GM12878 (cell line): ENCODE data around the gene CSF3. TPM values are rescaled to one million over a fixed set of nuclear protein-coding genes. Genes with fewer than 3 reads are reported as not detected.

Source experiments
- ATAC-seq: fragments of 200-7000 bp; cut with Tn5 transposase; 3 replicates; pipeline ENCODE4 v1.9.1; 2020; ENCODE audit warnings: mild to moderate bottlenecking, moderate library complexity
- BruUV-seq: library from RNA; stranded (reverse); fragments of 400-500 nt; replicated peaks from 2 replicates; lab custom pipeline; 2021; lab: Mats Ljungman, UMichigan
- CTCF ChIA-PET: fragments of 300-600 bp; sonication (Branson Sonifier 250); formaldehyde crosslinking; extraction: SDS; loops from one replicate; lab custom pipeline; 2021; ENCODE audit warnings: inconsistent platforms; lab: Yijun Ruan, JAX
- POLR2A ChIA-PET: fragments of 350-600 bp; formaldehyde crosslinking; extraction: SDS; loops from one replicate; lab custom pipeline; 2021; ENCODE audit warnings: inconsistent platforms; lab: Charles Lee
- RAD21 ChIA-PET: fragments of 300-600 bp; sonication (Branson Sonifier 250); formaldehyde crosslinking; loops from one replicate; lab custom pipeline; 2023; ENCODE audit warnings: antibody characterized with exemption; ENCODE audit not compliant: unreplicated experiment; lab: Charles Lee
- SMC1A ChIA-PET: fragments of 300-600 bp; sonication (Branson Sonifier 250); formaldehyde crosslinking; loops from one replicate; lab custom pipeline; 2023; ENCODE audit not compliant: unreplicated experiment, uncharacterized antibody; lab: Charles Lee
- DNase-seq: peaks from one replicate; pipeline ENCODE4 v3.0.0-alpha.2; 2011; ENCODE audit warnings: low read depth, low spot score
- FAIRE-seq: peaks from 3 replicates; lab custom pipeline; 2011; peaks lifted over from hg19 to GRCh38; lab: Jason Lieb, UNC
- H2AFZ ChIP-seq: 2 replicates; pipeline ENCODE4 v1.6.0; 2011; ENCODE audit warnings: low read depth, low read length, control low read depth; ENCODE audit not compliant: control insufficient read depth
- H3K27ac ChIP-seq: 2 replicates; pipeline ENCODE4 v1.5.1; 2011; ENCODE audit warnings: control low read depth; ENCODE audit not compliant: control insufficient read depth, insufficient read depth
- H3K27me3 ChIP-seq, 2 experiments: replicated peaks in 1 of 2; 2 replicates each; pipeline versions ENCODE4 v1.6.0 to v1.6.1; 2011; ENCODE audit warnings: low read length in 1 of 2; ENCODE audit not compliant: control insufficient read depth in 2 of 2, insufficient read depth in 2 of 2
- H3K36me3 ChIP-seq, 2 experiments: 2 replicates each; pipeline ENCODE4 v1.5.1; 2011; ENCODE audit warnings: low read length in 1 of 2; ENCODE audit not compliant: control insufficient read depth in 2 of 2, insufficient read depth in 2 of 2
- H3K4me1 ChIP-seq: 2 replicates; pipeline ENCODE4 v1.6.1; 2011; ENCODE audit warnings: mild to moderate bottlenecking, low read length, moderate library complexity, mixed read lengths; ENCODE audit not compliant: control insufficient read depth, insufficient read depth
- H3K4me2 ChIP-seq: 2 replicates; pipeline ENCODE4 v1.6.0; 2011; ENCODE audit warnings: control low read depth; ENCODE audit not compliant: control insufficient read depth, insufficient read depth
- H3K4me3 ChIP-seq: fragments of 200-600 bp; sonication (generic); 2 replicates; pipeline ENCODE4 v1.5.1; 2016
- H3K79me2 ChIP-seq: 2 replicates; pipeline ENCODE4 v1.6.0; 2011; ENCODE audit warnings: low read length; ENCODE audit not compliant: control insufficient read depth, insufficient read depth
- H3K9ac ChIP-seq: 2 replicates; pipeline ENCODE4 v1.8.0; 2011; ENCODE audit warnings: low read length, control low read depth, mixed read lengths; ENCODE audit not compliant: control insufficient read depth, insufficient read depth
- H3K9me3 ChIP-seq: replicated peaks from 3 replicates; pipeline ENCODE4 v1.5.1; 2011; ENCODE audit warnings: mild to moderate bottlenecking, low read length; ENCODE audit not compliant: control insufficient read depth, insufficient read depth
- H4K20me1 ChIP-seq: 2 replicates; pipeline ENCODE4 v1.6.0; 2011; ENCODE audit not compliant: control insufficient read depth, insufficient read depth
- CEBPB ChIP-seq, 2 experiments: fragments of 150-350 bp in 1 of 2; IDR thresholded peaks; 2 replicates each; pipeline ENCODE4 v1.6.1; 2012 to 2014; ENCODE audit warnings: low read depth in 2 of 2, low read length in 2 of 2, borderline replicate concordance in 1 of 2, inconsistent platforms in 1 of 2
- CREB1 ChIP-seq: IDR thresholded peaks from 2 replicates; pipeline ENCODE4 v1.6.1; 2012; ENCODE audit warnings: low read depth, mild to moderate bottlenecking, inconsistent platforms
- HDGF ChIP-seq: fragments of 450-650 bp; IDR thresholded peaks from 2 replicates; pipeline ENCODE4 v1.6.1; 2016; ENCODE audit warnings: antibody characterized with exemption
- MEF2A ChIP-seq: IDR thresholded peaks from 2 replicates; pipeline ENCODE4 v1.6.1; 2011; ENCODE audit warnings: low read depth, mild to moderate bottlenecking, low read length, moderate library complexity; ENCODE audit not compliant: insufficient read depth
- MTA2 ChIP-seq: fragments of 450-650 bp; IDR thresholded peaks from 2 replicates; pipeline ENCODE4 v1.6.1; 2016; ENCODE audit warnings: low read depth, mild to moderate bottlenecking, moderate library complexity
- NRF1 ChIP-seq: conservative IDR thresholded peaks from 2 replicates; pipeline ENCODE4 v1.6.1; 2011; ENCODE audit warnings: mild to moderate bottlenecking, low read depth, low read length, improper control_type of control experiment
- RELA ChIP-seq: fragments of 450-650 bp; IDR thresholded peaks from 2 replicates; pipeline ENCODE4 v1.8.0; 2014; ENCODE audit warnings: borderline replicate concordance; ENCODE audit not compliant: partially characterized antibody
- WGBS: methylation state at CpG from one replicate; pipeline ENCODE4 v1.1.6; 2016; ENCODE audit warnings: low lambda C conversion rate; ENCODE audit not compliant: insufficient replicate concordance, insufficient coverage; ENCODE audit errors: missing lambda C conversion rate; 5-methylcytosine and 5-hydroxymethylcytosine counted together
- in situ Hi-C: fragments of 300-500 bp; cut with MboI; formaldehyde crosslinking; loops from 9 replicates; pipeline ENCODE4 v1.14.3; 2018; ENCODE audit warnings: mixed read lengths
- intact Hi-C: fragments of 100-400 bp; cut with micrococcal nuclease; formaldehyde crosslinking; loops from one replicate; pipeline ENCODE4 v1.14.2; 2022; ENCODE audit not compliant: unreplicated experiment
- polyA plus RNA-seq, 11 experiments: library from polyadenylated mRNA; depleted of rRNA in 4 of 11; unstranded in 6 of 11; stranded (reverse) in 5 of 11; fragments of >200 nt; fragmentation: Nextera tagmentation in 4 of 11; fragmentation: Illumina TruSeq in 1 of 11; extraction: Ambion mirVana in 4 of 11; extraction: Trizol in 1 of 11; gene quantifications; 1 replicate in 1 of 11; 2 replicates in 10 of 11; pipeline versions ENCODE4 v1.2.1 to v1.2.3, GENCODE V29; 2011 to 2016; ENCODE audit warnings: inconsistent platforms in 2 of 11, missing spikeins in 2 of 11, low read depth in 1 of 11
- total RNA-seq, 4 experiments: library from RNA; depleted of rRNA in 3 of 4; stranded (reverse); fragments of >200 nt in 3 of 4; fragmentation: Illumina TruSeq in 1 of 4; extraction: Trizol in 1 of 4; gene quantifications; 2 replicates each; pipeline versions ENCODE4 v1.2.1 to v1.2.3, GENCODE V29; 2013 to 2021
- TF ChIP-seq, protein P1 (sequence below): fragments of 150-350 bp; IDR thresholded peaks from 2 replicates; pipeline ENCODE4 v1.6.1; 2016; ENCODE audit warnings: low read depth, low read length
- TF ChIP-seq, protein P2 (sequence below), 3 experiments: IDR thresholded peaks in 2 of 3; conservative IDR thresholded peaks in 1 of 3; 2 replicates each; pipeline ENCODE4 v1.5.1; 2011; ENCODE audit warnings: low read depth in 3 of 3, low read length in 3 of 3, mild to moderate bottlenecking in 3 of 3, control low read depth in 2 of 3, moderate library complexity in 2 of 3, inconsistent platforms in 1 of 3, mixed read lengths in 1 of 3; ENCODE audit not compliant: control insufficient read depth in 2 of 3, insufficient read depth in 1 of 3; ENCODE audit errors: extremely low read depth in 1 of 3

CSF3 gene
- total and polyA plus RNA-seq, 10 of the 15 experiments (the other 5 are each of a cell fraction or from before 2014, with no cell fraction given), result 0.09 to 0.28 (median 0.12) TPM; not detected in 5

DNA sequence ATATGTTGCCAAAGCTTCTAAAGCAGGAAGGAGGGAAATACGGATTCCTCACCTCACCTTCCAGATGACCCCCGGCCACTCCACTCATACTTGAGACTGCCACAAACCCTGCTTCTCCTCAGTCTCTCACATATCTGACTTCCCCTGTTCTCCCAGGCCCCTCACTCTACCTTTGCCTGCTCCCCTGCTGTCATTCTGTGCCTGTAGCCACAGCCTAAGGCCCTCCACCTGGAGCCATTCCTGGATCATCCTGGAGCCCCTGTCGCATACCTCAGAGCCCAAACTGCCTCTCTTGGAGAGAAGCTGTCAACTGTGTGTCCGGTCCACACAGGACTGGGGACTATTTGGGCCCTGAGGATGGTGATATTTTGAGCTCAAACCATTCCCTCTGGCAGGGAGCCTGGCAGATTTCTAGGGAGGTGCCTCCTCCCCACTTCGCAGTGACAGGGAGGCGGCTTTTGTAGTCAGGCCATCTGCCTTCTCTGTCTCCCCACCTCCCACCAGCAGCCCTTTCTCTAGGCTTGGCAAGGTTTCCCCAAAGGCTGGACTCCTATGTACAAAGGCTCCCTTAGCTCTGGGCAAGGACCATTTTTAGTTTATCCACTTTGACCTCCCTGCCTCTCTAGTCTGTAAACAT lies 41.3 kb downstream of the CSF3 start:
- POLR2A ChIA-PET, result no interaction called here
- CTCF ChIA-PET, result interaction anchor here (0.9 to 12.0 kb wide), 5 partner anchors 10 to 69 kb away, joined by 3 to 142 read pairs (median 11); no protein-coding TSS in a partner anchor
- SMC1A ChIA-PET, result interaction anchor here (3.0 kb wide), 1 partner anchor 19 kb away, joined by 18 read pairs; no protein-coding TSS in a partner anchor
- DNase-seq (no peak), ATAC-seq (no peak), FAIRE-seq (no peak)
- Histone ChIP-seq H3K9ac (no peak overlapping the region), H3K79me2 (peaks cover 3% of the 10 kb centered on the region), H3K27ac (no peak overlapping the region), H3K4me2 (no peak overlapping the region), H3K36me3 (peaks cover 0 to 2% of the 10 kb centered on the region in 2 experiments; a peak in 1 of 4 replicates), H3K4me3 (no peak overlapping the region), H4K20me1 (no peaks in the 10 kb centered on the region), H3K4me1 (no peaks in the 10 kb centered on the region), H2AFZ (no peak overlapping the region), H3K27me3 (no peaks in the 10 kb centered on the region; a peak in 2 of 4 replicates), H3K9me3 (no peaks in the 10 kb centered on the region)
- in situ Hi-C loops (no loop called here), intact Hi-C loops (no loop called here)
- 42% methylated on average over 6 of the region's 6 CpGs for WGBS
- RAD21 ChIA-PET, result no interaction called here
- TF ChIP-seq, protein P1, sequence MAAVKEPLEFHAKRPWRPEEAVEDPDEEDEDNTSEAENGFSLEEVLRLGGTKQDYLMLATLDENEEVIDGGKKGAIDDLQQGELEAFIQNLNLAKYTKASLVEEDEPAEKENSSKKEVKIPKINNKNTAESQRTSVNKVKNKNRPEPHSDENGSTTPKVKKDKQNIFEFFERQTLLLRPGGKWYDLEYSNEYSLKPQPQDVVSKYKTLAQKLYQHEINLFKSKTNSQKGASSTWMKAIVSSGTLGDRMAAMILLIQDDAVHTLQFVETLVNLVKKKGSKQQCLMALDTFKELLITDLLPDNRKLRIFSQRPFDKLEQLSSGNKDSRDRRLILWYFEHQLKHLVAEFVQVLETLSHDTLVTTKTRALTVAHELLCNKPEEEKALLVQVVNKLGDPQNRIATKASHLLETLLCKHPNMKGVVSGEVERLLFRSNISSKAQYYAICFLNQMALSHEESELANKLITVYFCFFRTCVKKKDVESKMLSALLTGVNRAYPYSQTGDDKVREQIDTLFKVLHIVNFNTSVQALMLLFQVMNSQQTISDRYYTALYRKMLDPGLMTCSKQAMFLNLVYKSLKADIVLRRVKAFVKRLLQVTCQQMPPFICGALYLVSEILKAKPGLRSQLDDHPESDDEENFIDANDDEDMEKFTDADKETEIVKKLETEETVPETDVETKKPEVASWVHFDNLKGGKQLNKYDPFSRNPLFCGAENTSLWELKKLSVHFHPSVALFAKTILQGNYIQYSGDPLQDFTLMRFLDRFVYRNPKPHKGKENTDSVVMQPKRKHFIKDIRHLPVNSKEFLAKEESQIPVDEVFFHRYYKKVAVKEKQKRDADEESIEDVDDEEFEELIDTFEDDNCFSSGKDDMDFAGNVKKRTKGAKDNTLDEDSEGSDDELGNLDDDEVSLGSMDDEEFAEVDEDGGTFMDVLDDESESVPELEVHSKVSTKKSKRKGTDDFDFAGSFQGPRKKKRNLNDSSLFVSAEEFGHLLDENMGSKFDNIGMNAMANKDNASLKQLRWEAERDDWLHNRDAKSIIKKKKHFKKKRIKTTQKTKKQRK, result no peak
- TF ChIP-seq CEBPB (IDR thresholded peaks at IDR 0.05; ENCODE audit: borderline replicate concordance in 1 of 2, low read depth in 2 of 2, low read length in 2 of 2), result no peak
- TF ChIP-seq, protein P2, sequence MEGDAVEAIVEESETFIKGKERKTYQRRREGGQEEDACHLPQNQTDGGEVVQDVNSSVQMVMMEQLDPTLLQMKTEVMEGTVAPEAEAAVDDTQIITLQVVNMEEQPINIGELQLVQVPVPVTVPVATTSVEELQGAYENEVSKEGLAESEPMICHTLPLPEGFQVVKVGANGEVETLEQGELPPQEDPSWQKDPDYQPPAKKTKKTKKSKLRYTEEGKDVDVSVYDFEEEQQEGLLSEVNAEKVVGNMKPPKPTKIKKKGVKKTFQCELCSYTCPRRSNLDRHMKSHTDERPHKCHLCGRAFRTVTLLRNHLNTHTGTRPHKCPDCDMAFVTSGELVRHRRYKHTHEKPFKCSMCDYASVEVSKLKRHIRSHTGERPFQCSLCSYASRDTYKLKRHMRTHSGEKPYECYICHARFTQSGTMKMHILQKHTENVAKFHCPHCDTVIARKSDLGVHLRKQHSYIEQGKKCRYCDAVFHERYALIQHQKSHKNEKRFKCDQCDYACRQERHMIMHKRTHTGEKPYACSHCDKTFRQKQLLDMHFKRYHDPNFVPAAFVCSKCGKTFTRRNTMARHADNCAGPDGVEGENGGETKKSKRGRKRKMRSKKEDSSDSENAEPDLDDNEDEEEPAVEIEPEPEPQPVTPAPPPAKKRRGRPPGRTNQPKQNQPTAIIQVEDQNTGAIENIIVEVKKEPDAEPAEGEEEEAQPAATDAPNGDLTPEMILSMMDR (IDR thresholded peaks at IDR 0.05 in 2 of 3, conservative IDR thresholded peaks at IDR 0.05 in 1 of 3; ENCODE audit: control insufficient read depth in 2 of 3, extremely low read depth in 1 of 3, insufficient read depth in 1 of 3, low read depth in 3 of 3, low read length in 3 of 3), result no peak
- no peak for TF ChIP-seq CREB1
- TF ChIP-seq RELA, result no peak
- TF ChIP-seq NRF1, result no peak
- no peak for TF ChIP-seq HDGF
- TF ChIP-seq MTA2, result no peak
- no peak for TF ChIP-seq MEF2A
- no TSS peak for BruUV-seq
